OCI-LY3 (cell line): Measurements from ENCODE around the gene RASGRF2.
"Not testable (repeated sequence)": the region's sequence is repeated elsewhere in the genome, so short reads cannot be mapped to it uniquely, and the experiment has no call there.

Source experiments
- H2AFZ ChIP-seq: fragments of 200-600, 300-600 bp; shearing (Covaris generic); 2 replicates; pipeline ENCODE4 v1.6.0; 2014; ENCODE audit warnings: antibody characterized with exemption, low read depth, low read length
- H3K27ac ChIP-seq: fragments of 200-600, 300-600 bp; sonication (generic); 2 replicates; pipeline ENCODE4 v1.5.1; 2014; ENCODE audit warnings: mild to moderate bottlenecking, low read length, moderate library complexity, mixed read lengths
- H3K27me3 ChIP-seq: fragments of 200-600, 300-600 bp; sonication (generic); 2 replicates; pipeline ENCODE4 v1.6.1; 2014; ENCODE audit warnings: low read depth, low read length, mixed read lengths
- H3K36me3 ChIP-seq: fragments of 200-600, 300-600 bp; sonication (generic); replicated peaks from 2 replicates; pipeline ENCODE3; 2014; ENCODE audit warnings: low read depth, low read length, mixed read lengths
- H3K4me1 ChIP-seq: fragments of 300-600, 200-600 bp; sonication (generic); 2 replicates; pipeline ENCODE4 v1.6.1; 2014; ENCODE audit warnings: low read length, mixed read lengths
- H3K4me2 ChIP-seq: fragments of 200-600, 300-600 bp; sonication (generic); 2 replicates; pipeline ENCODE4 v1.6.1; 2014; ENCODE audit warnings: low read length, mixed read lengths
- H3K4me3 ChIP-seq: fragments of 300-600, 200-600 bp; sonication (generic); 2 replicates; pipeline ENCODE4 v1.5.1; 2014; ENCODE audit warnings: antibody characterized with exemption, mild to moderate bottlenecking, low read length, moderate library complexity
- H3K79me2 ChIP-seq: fragments of 300-600, 200-600 bp; shearing (Covaris generic); 2 replicates; pipeline ENCODE4 v1.6.1; 2014; ENCODE audit warnings: mild to moderate bottlenecking, low read length, mixed read lengths
- H3K9ac ChIP-seq: fragments of 300-600, 200-600 bp; shearing (Covaris generic); 2 replicates; pipeline ENCODE4 v1.6.0; 2014; ENCODE audit warnings: mild to moderate bottlenecking, low read length, moderate library complexity
- H3K9me3 ChIP-seq: fragments of 200-600, 300-600 bp; shearing (Covaris generic); 2 replicates; pipeline ENCODE4 v1.6.1; 2014; ENCODE audit warnings: low read length, mixed read lengths; ENCODE audit not compliant: insufficient read depth
- H4K20me1 ChIP-seq: fragments of 200-600, 300-600 bp; sonication (generic); 2 replicates; pipeline ENCODE4 v1.6.1; 2016; ENCODE audit warnings: low read length, mixed read lengths; ENCODE audit not compliant: insufficient read depth
- EZH2phosphoT487 ChIP-seq: fragments of 200-600 bp; shearing (Covaris generic); IDR thresholded peaks from 2 replicates; pipeline ENCODE4 v1.6.1; 2018; ENCODE audit warnings: antibody characterized with exemption, mixed run types, low read depth
- TF ChIP-seq, protein P1 (sequence below): fragments of 200-600, 300-600 bp; sonication (generic); IDR thresholded peaks from 2 replicates; pipeline ENCODE4 v1.5.1; 2014; ENCODE audit warnings: antibody characterized with exemption, low read length, low read depth

Gene RASGRF2

DNA sequence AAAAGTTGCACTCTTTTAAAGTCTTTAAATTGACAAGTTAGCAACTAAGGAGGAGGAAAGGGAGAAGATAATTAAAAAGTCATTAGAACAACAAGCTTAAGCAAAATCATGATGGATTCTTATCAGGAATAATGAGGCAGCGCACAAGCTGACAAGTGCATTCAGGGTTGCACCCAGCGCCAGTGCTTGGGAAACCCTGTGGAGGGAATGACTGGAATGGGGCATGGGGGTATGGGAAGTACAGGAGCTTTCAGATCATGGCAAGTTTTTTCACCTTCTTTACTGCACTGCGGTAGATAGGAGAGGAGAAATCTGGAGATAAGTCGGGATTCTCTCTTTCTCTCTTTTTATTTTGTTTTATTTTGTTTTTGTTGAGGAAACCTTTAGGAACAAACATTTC, 155.1 kb downstream of the RASGRF2 start:
- H3K9me3 ChIP-seq, result no peaks in the 10 kb centered on the region
- no peaks in the 10 kb centered on the region for H3K36me3 ChIP-seq
- H3K79me2 ChIP-seq, result no peaks in the 10 kb centered on the region
- TF ChIP-seq, protein P1, sequence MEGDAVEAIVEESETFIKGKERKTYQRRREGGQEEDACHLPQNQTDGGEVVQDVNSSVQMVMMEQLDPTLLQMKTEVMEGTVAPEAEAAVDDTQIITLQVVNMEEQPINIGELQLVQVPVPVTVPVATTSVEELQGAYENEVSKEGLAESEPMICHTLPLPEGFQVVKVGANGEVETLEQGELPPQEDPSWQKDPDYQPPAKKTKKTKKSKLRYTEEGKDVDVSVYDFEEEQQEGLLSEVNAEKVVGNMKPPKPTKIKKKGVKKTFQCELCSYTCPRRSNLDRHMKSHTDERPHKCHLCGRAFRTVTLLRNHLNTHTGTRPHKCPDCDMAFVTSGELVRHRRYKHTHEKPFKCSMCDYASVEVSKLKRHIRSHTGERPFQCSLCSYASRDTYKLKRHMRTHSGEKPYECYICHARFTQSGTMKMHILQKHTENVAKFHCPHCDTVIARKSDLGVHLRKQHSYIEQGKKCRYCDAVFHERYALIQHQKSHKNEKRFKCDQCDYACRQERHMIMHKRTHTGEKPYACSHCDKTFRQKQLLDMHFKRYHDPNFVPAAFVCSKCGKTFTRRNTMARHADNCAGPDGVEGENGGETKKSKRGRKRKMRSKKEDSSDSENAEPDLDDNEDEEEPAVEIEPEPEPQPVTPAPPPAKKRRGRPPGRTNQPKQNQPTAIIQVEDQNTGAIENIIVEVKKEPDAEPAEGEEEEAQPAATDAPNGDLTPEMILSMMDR, result no peak
- no peak for TF ChIP-seq EZH2phosphoT487
- no peaks in the 10 kb centered on the region for H3K27me3 ChIP-seq
- H2AFZ ChIP-seq, result no peak overlapping the region
- no peak overlapping the region for H3K27ac ChIP-seq
- H3K4me1 ChIP-seq, result no peaks in the 10 kb centered on the region
- H3K4me2 ChIP-seq, result no peak overlapping the region
- H3K4me3 ChIP-seq, result no peak overlapping the region
- H4K20me1 ChIP-seq, result no peaks in the 10 kb centered on the region
- no peak overlapping the region for H3K9ac ChIP-seq

DNA sequence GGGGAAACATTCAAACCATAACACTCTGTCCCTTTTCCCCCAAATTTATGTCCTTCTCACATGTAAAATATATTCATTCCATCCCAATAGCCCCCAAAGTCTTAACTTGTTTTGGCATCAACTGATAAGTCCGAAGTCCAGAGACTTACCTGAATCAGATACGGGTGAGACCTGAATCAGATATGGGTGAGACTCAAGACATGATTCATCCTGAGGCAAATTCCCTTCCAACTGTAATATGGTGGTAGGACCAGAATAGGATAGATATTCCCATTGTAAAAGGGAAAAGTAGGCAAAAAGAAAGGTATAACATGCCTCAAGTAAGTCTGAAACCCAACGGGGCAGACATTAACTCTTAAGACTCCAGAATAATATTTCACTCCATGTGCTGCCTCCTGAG, 157.4 kb downstream of the RASGRF2 start:
- no peaks in the 10 kb centered on the region for H3K27me3 ChIP-seq
- no peak overlapping the region for H3K9ac ChIP-seq
- H3K4me1 ChIP-seq, result no peaks in the 10 kb centered on the region
- no peaks in the 10 kb centered on the region for H3K79me2 ChIP-seq
- H3K4me2 ChIP-seq, result no peak overlapping the region
- no peak overlapping the region for H3K27ac ChIP-seq
- no peak overlapping the region for H3K4me3 ChIP-seq
- no peaks in the 10 kb centered on the region for H3K36me3 ChIP-seq
- H2AFZ ChIP-seq, result no peak overlapping the region
- no peak for TF ChIP-seq EZH2phosphoT487
- TF ChIP-seq, protein P1, result no peak
- no peaks in the 10 kb centered on the region for H3K9me3 ChIP-seq
- no peaks in the 10 kb centered on the region for H4K20me1 ChIP-seq

DNA sequence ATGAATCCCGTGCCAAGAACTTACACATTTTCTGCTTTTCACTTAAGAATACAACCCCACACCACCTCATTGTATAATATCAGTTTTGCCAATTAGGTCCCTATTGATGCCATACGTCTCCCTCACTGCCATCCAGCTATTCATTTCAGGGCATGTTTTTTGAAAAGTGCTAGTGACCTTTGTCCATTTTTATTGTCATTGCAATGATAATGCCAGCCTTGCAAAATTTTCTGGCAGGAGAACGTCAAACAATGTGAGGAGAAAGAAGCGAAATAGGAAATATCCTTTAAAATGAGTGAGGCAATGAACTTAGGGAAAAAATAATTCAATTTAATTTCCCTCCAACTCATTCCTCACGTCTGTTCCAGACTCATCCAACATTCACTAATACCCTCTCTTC, 161.1 kb downstream of the RASGRF2 start:
- H3K79me2 ChIP-seq, result no peaks in the 10 kb centered on the region
- no peak overlapping the region for H3K9ac ChIP-seq
- no peak overlapping the region for H3K4me3 ChIP-seq
- H2AFZ ChIP-seq, result no peak overlapping the region
- H3K27ac ChIP-seq, result no peak overlapping the region
- no peaks in the 10 kb centered on the region for H3K9me3 ChIP-seq
- TF ChIP-seq EZH2phosphoT487, result no peak
- TF ChIP-seq, protein P1, result no peak
- H3K4me2 ChIP-seq, result no peak overlapping the region
- H3K4me1 ChIP-seq, result no peaks in the 10 kb centered on the region
- no peaks in the 10 kb centered on the region for H3K27me3 ChIP-seq
- H3K36me3 ChIP-seq, result no peaks in the 10 kb centered on the region
- no peaks in the 10 kb centered on the region for H4K20me1 ChIP-seq

DNA sequence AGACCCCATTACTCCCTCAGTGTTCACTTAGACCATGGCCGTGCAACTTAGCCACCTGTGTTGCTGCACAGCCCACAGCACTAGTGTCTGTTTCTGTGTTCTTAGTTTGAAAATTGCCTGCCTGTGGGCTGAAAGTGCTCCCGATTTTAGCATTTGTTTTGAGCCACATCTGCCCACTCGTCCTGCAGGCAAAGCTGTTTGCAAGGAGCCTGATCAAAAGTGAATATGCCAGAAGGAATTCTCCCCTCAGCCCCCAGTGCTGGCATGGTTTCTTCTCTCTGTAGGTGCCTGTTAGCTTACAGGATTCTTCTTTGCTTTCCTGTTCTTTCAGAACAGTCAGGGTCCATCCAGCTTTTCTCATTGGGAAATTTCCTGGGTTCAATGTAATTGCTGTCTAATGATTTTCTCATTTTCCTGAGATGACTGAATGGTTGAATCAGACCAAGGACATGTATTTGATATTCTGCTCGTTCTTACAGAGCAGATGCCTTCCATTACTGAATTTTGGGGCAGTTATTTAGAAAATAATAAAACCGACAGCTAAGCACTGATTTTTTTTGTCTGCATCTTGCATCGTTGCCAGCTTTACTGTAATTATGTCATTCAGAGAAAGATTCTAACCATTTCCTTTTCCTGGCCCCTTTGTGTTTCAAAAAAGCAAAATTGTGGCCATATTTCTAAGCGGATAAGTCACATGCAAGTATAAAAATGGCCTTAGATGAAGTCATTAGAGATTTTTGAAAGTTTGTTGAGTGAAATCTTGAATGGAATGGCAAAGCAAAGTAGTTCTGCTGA, 161.9 kb downstream of the RASGRF2 start:
- Histone ChIP-seq H3K9me3 (no peaks in the 10 kb centered on the region), H3K27me3 (no peaks in the 10 kb centered on the region), H4K20me1 (no peaks in the 10 kb centered on the region), H3K36me3 (no peaks in the 10 kb centered on the region), H3K4me3 (no peak overlapping the region), H3K4me2 (no peak overlapping the region), H3K9ac (no peak overlapping the region), H3K27ac (no peak overlapping the region), H3K79me2 (no peaks in the 10 kb centered on the region), H2AFZ (no peak overlapping the region), H3K4me1 (no peaks in the 10 kb centered on the region)
- TF ChIP-seq, protein P1, result no peak
- no peak for TF ChIP-seq EZH2phosphoT487

DNA sequence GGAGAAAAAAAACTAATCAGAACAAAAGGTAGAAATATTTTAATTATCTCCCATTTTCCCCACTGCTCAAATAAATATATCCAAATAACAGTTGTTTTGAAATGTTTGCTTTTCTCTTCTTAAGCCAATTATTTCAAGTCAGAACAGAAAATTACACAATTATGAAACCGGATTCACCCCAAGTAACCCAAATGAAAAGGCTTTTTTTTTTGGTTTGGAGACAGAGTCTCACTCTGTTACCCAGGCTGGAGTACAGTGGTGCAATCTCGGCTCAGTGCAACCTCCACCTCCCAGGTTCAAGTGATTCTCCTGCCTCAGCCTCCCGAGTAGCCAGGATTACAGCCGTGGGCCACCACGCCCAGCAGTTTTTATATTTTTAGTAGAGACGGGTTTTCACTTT, 164.5 kb downstream of the RASGRF2 start:
- not testable (repeated sequence) for H2AFZ ChIP-seq, H3K4me1 ChIP-seq, H3K9ac ChIP-seq, H3K27ac ChIP-seq, H3K27me3 ChIP-seq, H3K36me3 ChIP-seq, H3K79me2 ChIP-seq, H3K9me3 ChIP-seq, H3K4me2 ChIP-seq, H4K20me1 ChIP-seq, H3K4me3 ChIP-seq
